ENCODE measurements around the gene LARGE1. TPM values are rescaled to one million over a fixed set of nuclear protein-coding genes. Genes with fewer than 3 reads are reported as not detected.

LARGE1 gene
- total RNA-seq, 2 donors from 2014 or later = 12.5 to 21.1 TPM

GRCh38 chr22:33838644-33839043 is 81.6 kb downstream of the LARGE1 start:
- intact Hi-C loops (cut with DNase I) = no loop called here
- H3K9me3 ChIP-seq = no peaks in the 10 kb centered on the region
- H3K4me1 ChIP-seq = peaks cover 27% of the 10 kb centered on the region
- 55 to 62% methylated on average over 6 of the region's 6 CpGs for WGBS, 2 donors
- no peaks in the 10 kb centered on the region for H3K36me3 ChIP-seq (replicated peaks in 1 of 2; ENCODE audit: insufficient read depth in 1 of 2, low read depth in 2 of 2)
- no peak overlapping the region for H3K4me3 ChIP-seq
- no peak for DNase-seq
- TF ChIP-seq POLR2A (IDR thresholded peaks at IDR 0.05) = no peak
- TF ChIP-seq, protein P1, sequence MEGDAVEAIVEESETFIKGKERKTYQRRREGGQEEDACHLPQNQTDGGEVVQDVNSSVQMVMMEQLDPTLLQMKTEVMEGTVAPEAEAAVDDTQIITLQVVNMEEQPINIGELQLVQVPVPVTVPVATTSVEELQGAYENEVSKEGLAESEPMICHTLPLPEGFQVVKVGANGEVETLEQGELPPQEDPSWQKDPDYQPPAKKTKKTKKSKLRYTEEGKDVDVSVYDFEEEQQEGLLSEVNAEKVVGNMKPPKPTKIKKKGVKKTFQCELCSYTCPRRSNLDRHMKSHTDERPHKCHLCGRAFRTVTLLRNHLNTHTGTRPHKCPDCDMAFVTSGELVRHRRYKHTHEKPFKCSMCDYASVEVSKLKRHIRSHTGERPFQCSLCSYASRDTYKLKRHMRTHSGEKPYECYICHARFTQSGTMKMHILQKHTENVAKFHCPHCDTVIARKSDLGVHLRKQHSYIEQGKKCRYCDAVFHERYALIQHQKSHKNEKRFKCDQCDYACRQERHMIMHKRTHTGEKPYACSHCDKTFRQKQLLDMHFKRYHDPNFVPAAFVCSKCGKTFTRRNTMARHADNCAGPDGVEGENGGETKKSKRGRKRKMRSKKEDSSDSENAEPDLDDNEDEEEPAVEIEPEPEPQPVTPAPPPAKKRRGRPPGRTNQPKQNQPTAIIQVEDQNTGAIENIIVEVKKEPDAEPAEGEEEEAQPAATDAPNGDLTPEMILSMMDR (IDR thresholded peaks at IDR 0.05) = no peak
- H3K27me3 ChIP-seq = no peaks in the 10 kb centered on the region
- no peak for ATAC-seq
- H3K27ac ChIP-seq = no peak overlapping the region

DNA sequence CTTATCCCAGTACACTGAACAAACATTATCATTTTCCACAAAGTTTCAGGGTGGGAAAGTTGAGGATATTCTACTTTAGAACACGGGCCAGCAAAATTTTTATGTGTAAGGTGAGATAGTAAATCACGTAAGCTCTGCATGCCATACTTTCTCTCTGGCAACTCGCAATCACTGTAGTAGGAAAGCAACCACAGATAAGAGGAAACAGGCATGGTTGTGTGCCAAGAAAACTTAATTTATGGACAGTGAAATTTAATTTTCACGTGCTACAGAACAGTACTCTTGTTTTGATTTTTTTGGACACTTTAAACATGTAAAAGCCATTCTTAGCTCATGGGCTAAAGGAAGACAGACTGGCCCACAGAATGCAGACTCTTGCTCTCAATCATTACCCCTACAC is 82.5 kb downstream of the LARGE1 start:
- TF ChIP-seq, protein P1 (IDR thresholded peaks at IDR 0.05) = no peak
- TF ChIP-seq POLR2A (IDR thresholded peaks at IDR 0.05) = no peak
- no peak for ATAC-seq
- peak overlapping the region in 1 of 4 donors; percentile 5 for H3K27ac ChIP-seq
- DNase-seq = no peak
- 14 to 16% methylated on average over 4 of the region's 4 CpGs for WGBS, 2 donors
- H3K27me3 ChIP-seq = no peaks in the 10 kb centered on the region
- no peak overlapping the region for H3K4me3 ChIP-seq
- H3K4me1 ChIP-seq = peaks cover 28% of the 10 kb centered on the region
- H3K9me3 ChIP-seq = no peaks in the 10 kb centered on the region
- intact Hi-C loops (cut with DNase I) = no loop called here
- no peaks in the 10 kb centered on the region for H3K36me3 ChIP-seq (replicated peaks in 1 of 2; ENCODE audit: insufficient read depth in 1 of 2, low read depth in 2 of 2)

DNA sequence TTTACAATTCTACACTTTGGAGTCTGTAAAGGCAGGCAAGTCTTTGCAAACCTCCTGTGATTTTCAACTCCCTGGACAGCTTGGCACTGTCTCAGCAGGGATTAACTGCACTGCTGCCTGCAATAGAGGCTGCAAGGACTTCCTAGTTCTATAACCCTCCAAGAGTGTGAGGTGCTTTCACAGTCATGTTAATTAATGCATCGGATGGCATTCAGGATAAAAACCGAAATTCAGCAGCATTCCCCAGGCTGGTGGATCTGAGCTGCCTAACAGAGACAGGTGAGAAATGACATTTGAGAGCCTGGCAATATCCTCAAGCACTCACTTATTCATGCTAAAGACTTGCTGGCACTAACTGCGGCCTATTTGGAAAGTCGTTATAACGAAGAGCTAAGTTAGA is 85.0 kb downstream of the LARGE1 start:
- intact Hi-C loops (cut with DNase I) = no loop called here
- H3K27me3 ChIP-seq = no peaks in the 10 kb centered on the region
- 64 to 66% methylated on average over 5 of the region's 5 CpGs for WGBS, 2 donors
- peaks cover 37% of the 10 kb centered on the region for H3K4me1 ChIP-seq
- no peak overlapping the region for H3K27ac ChIP-seq
- no peaks in the 10 kb centered on the region for H3K9me3 ChIP-seq
- no peaks in the 10 kb centered on the region for H3K36me3 ChIP-seq (replicated peaks in 1 of 2; ENCODE audit: insufficient read depth in 1 of 2, low read depth in 2 of 2)
- ATAC-seq = no peak
- TF ChIP-seq, protein P1 (IDR thresholded peaks at IDR 0.05) = no peak
- TF ChIP-seq POLR2A (IDR thresholded peaks at IDR 0.05) = no peak
- no peak for DNase-seq
- H3K4me3 ChIP-seq = no peak overlapping the region

DNA sequence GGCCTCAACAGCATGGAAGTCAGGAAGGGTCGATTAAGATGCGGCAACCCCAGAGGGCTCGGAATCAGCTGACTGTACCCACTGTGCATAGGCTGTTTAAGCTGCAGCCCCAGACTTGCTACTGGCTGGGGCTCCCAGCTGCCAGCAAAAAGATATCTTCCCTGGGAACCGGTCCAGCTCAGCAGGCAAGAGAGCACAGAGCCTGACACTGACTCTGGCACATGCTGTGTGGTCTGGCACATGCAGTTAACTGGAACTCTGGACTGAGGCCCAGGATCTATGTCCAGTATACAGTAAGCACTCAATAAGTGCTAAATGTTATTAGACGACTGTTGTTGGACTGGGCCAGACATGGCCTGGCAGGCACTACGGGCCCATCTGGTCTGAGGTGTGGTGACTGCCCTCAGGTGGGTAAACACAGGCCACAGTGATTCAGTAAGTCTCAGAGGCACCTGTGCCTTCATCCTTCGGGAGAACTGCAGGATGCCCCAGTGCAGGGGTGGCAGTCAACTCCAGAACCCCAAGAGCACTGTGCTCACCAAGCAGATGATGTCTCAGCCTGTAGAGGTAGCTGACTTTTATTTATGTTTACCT is 87.6 kb downstream of the LARGE1 start:
- no peaks in the 10 kb centered on the region for H3K27me3 ChIP-seq
- 37 to 56% methylated on average over 4 to 7 of the region's 7 CpGs for WGBS, 2 donors
- no peak for ATAC-seq
- H3K4me3 ChIP-seq = no peak overlapping the region
- DNase-seq = peak; percentile 18 to 55 (median 32)
- H3K4me1 ChIP-seq = peaks cover 21% of the 10 kb centered on the region
- TF ChIP-seq, protein P1 (IDR thresholded peaks at IDR 0.05) = no peak
- no peak for TF ChIP-seq POLR2A (IDR thresholded peaks at IDR 0.05)
- H3K36me3 ChIP-seq (replicated peaks in 1 of 2; ENCODE audit: insufficient read depth in 1 of 2, low read depth in 2 of 2) = no peaks in the 10 kb centered on the region
- no peaks in the 10 kb centered on the region for H3K9me3 ChIP-seq
- no peak overlapping the region for H3K27ac ChIP-seq
- intact Hi-C loops (cut with DNase I) = no loop called here

DNA sequence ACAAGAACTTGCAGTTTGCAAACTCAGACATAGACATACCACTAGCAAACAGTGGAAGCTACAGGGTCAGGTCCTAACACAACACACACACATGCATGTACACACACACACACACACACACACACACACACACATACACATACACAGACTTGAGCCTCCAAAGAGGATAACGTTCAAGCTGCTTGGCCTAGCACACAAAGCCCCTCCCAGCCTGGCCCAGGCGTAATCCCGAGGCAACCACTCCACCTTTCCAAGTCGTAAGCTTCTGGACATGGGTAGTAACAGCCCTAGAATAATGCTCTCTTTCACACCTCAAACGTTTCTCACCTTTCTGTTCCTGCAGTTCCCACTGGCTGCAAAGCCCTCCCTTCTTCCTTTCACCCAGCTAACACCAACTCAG is 88.6 kb downstream of the LARGE1 start:
- H3K4me1 ChIP-seq = peaks cover 17% of the 10 kb centered on the region

More for the DNA sequence above, 88.6 kb downstream of the LARGE1 start:
- Histone ChIP-seq H3K36me3 (replicated peaks in 1 of 2; ENCODE audit: insufficient read depth in 1 of 2, low read depth in 2 of 2) (no peaks in the 10 kb centered on the region), H3K27me3 (no peaks in the 10 kb centered on the region), H3K4me3 (no peak overlapping the region), H3K27ac (no peak overlapping the region), H3K9me3 (no peaks in the 10 kb centered on the region)
- DNase-seq = no peak
- no peak for ATAC-seq
- 74 to 75% methylated on average over 5 of the region's 5 CpGs for WGBS, 2 donors
- no peak for TF ChIP-seq POLR2A (IDR thresholded peaks at IDR 0.05)
- TF ChIP-seq, protein P1 (IDR thresholded peaks at IDR 0.05) = no peak
- intact Hi-C loops (cut with DNase I) = no loop called here

Measured in body of pancreas (tissue), 4 donors.